GM23338 (cell line): ENCODE data around the gene BEST1. TPM values are rescaled to one million over a fixed set of nuclear protein-coding genes. Genes with fewer than 3 reads are reported as not detected.

Experiments
- ATAC-seq: fragments of 200-7000 bp; cut with Tn5 transposase; 3 replicates; pipeline ENCODE4 v1.9.1; 2020
- DNase-seq: peaks from one replicate; pipeline ENCODE4 v3.0.0-alpha.2; 2015; ENCODE audit warnings: low spot score
- H2AFZ ChIP-seq: fragments of 200-600 bp; sonication (generic); 2 replicates; pipeline ENCODE4 v1.8.0; 2016; ENCODE audit warnings: antibody characterized with exemption, mild to moderate bottlenecking, moderate library complexity
- H3F3A ChIP-seq: fragments of 200-600 bp; sonication (generic); replicated peaks from 2 replicates; pipeline ENCODE4 v1.8.0; 2017; ENCODE audit warnings: antibody characterized with exemption, mixed run types, low read depth
- H3K27ac ChIP-seq: fragments of 200-600 bp; sonication (generic); 2 replicates; pipeline ENCODE4 v1.6.1; 2016; ENCODE audit warnings: low read depth
- H3K27me3 ChIP-seq: fragments of 200-600 bp; sonication (generic); 2 replicates; pipeline ENCODE4 v1.8.0; 2016; ENCODE audit warnings: mild to moderate bottlenecking, mixed run types, moderate library complexity; ENCODE audit not compliant: insufficient read depth
- H3K36me3 ChIP-seq: fragments of 200-600 bp; sonication (generic); 2 replicates; pipeline ENCODE4 v1.8.0; 2016; ENCODE audit warnings: mild to moderate bottlenecking; ENCODE audit not compliant: insufficient read depth
- H3K4me1 ChIP-seq: fragments of 200-600 bp; sonication (generic); 2 replicates; pipeline ENCODE4 v1.8.0; 2016; ENCODE audit warnings: mild to moderate bottlenecking, moderate library complexity; ENCODE audit not compliant: insufficient read depth
- H3K4me2 ChIP-seq: fragments of 200-600 bp; sonication (generic); 2 replicates; pipeline ENCODE4 v1.7.1; 2017; ENCODE audit warnings: mixed run types
- H3K4me3 ChIP-seq: fragments of 200-600 bp; sonication (generic); 2 replicates; pipeline ENCODE4 v1.6.1; 2016; ENCODE audit warnings: mixed run types
- H3K79me2 ChIP-seq: fragments of 200-600 bp; sonication (generic); replicated peaks from 2 replicates; pipeline ENCODE4 v1.8.0; 2017; ENCODE audit warnings: mild to moderate bottlenecking; ENCODE audit not compliant: insufficient read depth
- H3K9me2 ChIP-seq: fragments of 200-600 bp; sonication (generic); 2 replicates; pipeline ENCODE4 v1.8.0; 2017; ENCODE audit not compliant: insufficient read depth
- H4K20me1 ChIP-seq: fragments of 200-600 bp; sonication (generic); replicated peaks from 2 replicates; pipeline ENCODE4 v1.8.0; 2017; ENCODE audit warnings: mild to moderate bottlenecking; ENCODE audit not compliant: insufficient read depth
- H3K27ac Mint-ChIP-seq: 2 replicates; pipeline ENCODE4 v1.8.0; 2020; ENCODE audit warnings: inconsistent platforms, mild to moderate bottlenecking, moderate library complexity, mixed read lengths
- H3K27me3 Mint-ChIP-seq: 3 replicates; pipeline ENCODE4 v1.8.0; 2022; ENCODE audit warnings: low read depth, mild to moderate bottlenecking, moderate library complexity, mixed read lengths, inconsistent platforms; ENCODE audit not compliant: insufficient read depth, poor library complexity
- H3K36me3 Mint-ChIP-seq: 3 replicates; pipeline ENCODE4 v1.8.0; 2021; ENCODE audit warnings: low read depth, mild to moderate bottlenecking, inconsistent platforms, moderate library complexity, mixed read lengths
- H3K4me1 Mint-ChIP-seq: 3 replicates; pipeline ENCODE4 v1.8.0; 2020; ENCODE audit warnings: mild to moderate bottlenecking, inconsistent platforms, mixed read lengths
- H3K4me3 Mint-ChIP-seq: 3 replicates; pipeline ENCODE4 v1.8.0; 2021; ENCODE audit warnings: moderate library complexity, mild to moderate bottlenecking, inconsistent platforms, mixed read lengths
- H3K9me3 Mint-ChIP-seq: 3 replicates; pipeline ENCODE4 v1.8.0; 2020; ENCODE audit warnings: moderate library complexity, mild to moderate bottlenecking, inconsistent platforms, mixed read lengths
- CREB1 ChIP-seq: fragments of 250-450 bp; sonication (Bioruptor Pico); IDR thresholded peaks from 2 replicates; pipeline ENCODE4 v1.5.0; 2020; ENCODE audit warnings: low read depth, mild to moderate bottlenecking, moderate library complexity
- EZH2 ChIP-seq: fragments of 200-600 bp; sonication (generic); IDR thresholded peaks from one replicate; pipeline ENCODE4 v1.8.0; 2017; ENCODE audit warnings: antibody characterized with exemption, mild to moderate bottlenecking, low read depth; ENCODE audit not compliant: unreplicated experiment
- EZH2phosphoT487 ChIP-seq: fragments of 200-600 bp; sonication (generic); IDR thresholded peaks from one replicate; pipeline ENCODE4 v1.8.1; 2018; ENCODE audit warnings: antibody characterized with exemption; ENCODE audit not compliant: unreplicated experiment
- JUNB ChIP-seq: IDR thresholded peaks from one replicate; pipeline ENCODE4 v1.6.1; 2016; ENCODE audit warnings: antibody characterized with exemption; ENCODE audit not compliant: unreplicated experiment
- NANOG ChIP-seq: IDR thresholded peaks from 2 replicates; pipeline ENCODE4 v1.6.1; 2016; ENCODE audit warnings: antibody characterized with exemption, borderline replicate concordance
- POLR2AphosphoS5 ChIP-seq: IDR thresholded peaks from 2 replicates; pipeline ENCODE4 v1.6.1; 2016; ENCODE audit warnings: antibody characterized with exemption, low read depth
- REST ChIP-seq: IDR thresholded peaks from one replicate; pipeline ENCODE4 v1.6.1; 2018; ENCODE audit warnings: antibody characterized with exemption; ENCODE audit not compliant: unreplicated experiment
- STAT1 ChIP-seq: IDR thresholded peaks from one replicate; pipeline ENCODE4 v1.6.1; 2016; ENCODE audit warnings: antibody characterized with exemption; ENCODE audit not compliant: unreplicated experiment
- ZNF114 ChIP-seq: fragments of 250-450 bp; sonication (Bioruptor Pico); IDR thresholded peaks from 2 replicates; pipeline ENCODE4 v1.5.0; 2020; ENCODE audit warnings: mild to moderate bottlenecking, moderate library complexity
- ZNF331 ChIP-seq: fragments of 250-450 bp; sonication (Bioruptor Pico); IDR thresholded peaks from 2 replicates; pipeline ENCODE4 v1.5.0; 2020; ENCODE audit warnings: low read depth, mild to moderate bottlenecking, moderate library complexity
- polyA plus RNA-seq: library from polyadenylated mRNA; unstranded; fragments of >200 nt; fragmentation: Nextera tagmentation; extraction: Ambion mirVana; gene quantifications from 2 replicates; pipeline ENCODE4 v1.2.1, GENCODE V29; 2016
- total RNA-seq: library from RNA; depleted of rRNA; stranded (reverse); fragments of >200 nt; shearing (Covaris generic); gene quantifications from 2 replicates; pipeline ENCODE4 v1.2.3, GENCODE V29; 2014
- TF ChIP-seq, protein P1 (sequence below): fragments of 250-450 bp; sonication (Bioruptor Pico); IDR thresholded peaks from 2 replicates; pipeline ENCODE4 v1.5.0; 2020; ENCODE audit warnings: mild to moderate bottlenecking, moderate library complexity
- TF ChIP-seq, protein P2 (sequence below), 2 experiments: fragments of 200-600 bp in 1 of 2; sonication (generic) in 1 of 2; conservative IDR thresholded peaks; 2 replicates each; pipeline versions ENCODE4 v1.5.1 to v1.6.1; 2016 to 2017; ENCODE audit warnings: antibody characterized with exemption in 2 of 2, low read depth in 2 of 2, mild to moderate bottlenecking in 2 of 2, moderate library complexity in 1 of 2
- TF ChIP-seq, protein P3 (sequence below): IDR thresholded peaks from 2 replicates; pipeline ENCODE4 v1.6.1; 2016; ENCODE audit warnings: antibody characterized with exemption

Gene BEST1
- total and polyA plus RNA-seq, 2 experiments from 2014 or later: 0.35 to 0.44 TPM

GRCh38 chr11:61956191-61957020, 6.3 kb downstream of the BEST1 start:
- DNase-seq (no peak), ATAC-seq (no peak; the same call in 2 of the 3 replicates)
- peaks cover 22% of the 10 kb centered on the region for H3K27me3 Mint-ChIP-seq
- Histone ChIP-seq H3K4me2 (peak overlapping the region; percentile 83; the same call in 1 of the 2 replicates), H4K20me1 (no peaks in the 10 kb centered on the region), H3K4me3 (peak overlapping the region; percentile 57; the same call in 1 of the 2 replicates), H3K27me3 (peaks cover 12% of the 10 kb centered on the region; the same call in 1 of the 2 replicates), H3K27ac (no peak overlapping the region), H2AFZ (peak overlapping the region; percentile 9; the same call in 1 of the 2 replicates), H3K36me3 (no peaks in the 10 kb centered on the region), H3K4me1 (peaks cover 7% of the 10 kb centered on the region; the same call in 1 of the 2 replicates), H3K79me2 (no peaks in the 10 kb centered on the region), H3K9me2 (no peaks in the 10 kb centered on the region), H3F3A (peaks cover 8% of the 10 kb centered on the region; the same call in 1 of the 2 replicates)
- no peaks in the 10 kb centered on the region for H3K9me3 Mint-ChIP-seq
- peak overlapping the region; percentile 64 for H3K4me3 Mint-ChIP-seq
- H3K4me1 Mint-ChIP-seq: no peaks in the 10 kb centered on the region; the same call in 2 of the 3 replicates
- H3K27ac Mint-ChIP-seq: no peak overlapping the region
- no peaks in the 10 kb centered on the region for H3K36me3 Mint-ChIP-seq
- TF ChIP-seq POLR2AphosphoS5 (no peak), REST (no peak), EZH2 (no peak), EZH2phosphoT487 (no peak), NANOG (no peak), JUNB (no peak), STAT1 (no peak), ZNF331 (CRISPR knock-in tag) (no peak), ZNF114 (CRISPR knock-in tag) (no peak), CREB1 (CRISPR knock-in tag) (no peak)
- TF ChIP-seq, protein P1, sequence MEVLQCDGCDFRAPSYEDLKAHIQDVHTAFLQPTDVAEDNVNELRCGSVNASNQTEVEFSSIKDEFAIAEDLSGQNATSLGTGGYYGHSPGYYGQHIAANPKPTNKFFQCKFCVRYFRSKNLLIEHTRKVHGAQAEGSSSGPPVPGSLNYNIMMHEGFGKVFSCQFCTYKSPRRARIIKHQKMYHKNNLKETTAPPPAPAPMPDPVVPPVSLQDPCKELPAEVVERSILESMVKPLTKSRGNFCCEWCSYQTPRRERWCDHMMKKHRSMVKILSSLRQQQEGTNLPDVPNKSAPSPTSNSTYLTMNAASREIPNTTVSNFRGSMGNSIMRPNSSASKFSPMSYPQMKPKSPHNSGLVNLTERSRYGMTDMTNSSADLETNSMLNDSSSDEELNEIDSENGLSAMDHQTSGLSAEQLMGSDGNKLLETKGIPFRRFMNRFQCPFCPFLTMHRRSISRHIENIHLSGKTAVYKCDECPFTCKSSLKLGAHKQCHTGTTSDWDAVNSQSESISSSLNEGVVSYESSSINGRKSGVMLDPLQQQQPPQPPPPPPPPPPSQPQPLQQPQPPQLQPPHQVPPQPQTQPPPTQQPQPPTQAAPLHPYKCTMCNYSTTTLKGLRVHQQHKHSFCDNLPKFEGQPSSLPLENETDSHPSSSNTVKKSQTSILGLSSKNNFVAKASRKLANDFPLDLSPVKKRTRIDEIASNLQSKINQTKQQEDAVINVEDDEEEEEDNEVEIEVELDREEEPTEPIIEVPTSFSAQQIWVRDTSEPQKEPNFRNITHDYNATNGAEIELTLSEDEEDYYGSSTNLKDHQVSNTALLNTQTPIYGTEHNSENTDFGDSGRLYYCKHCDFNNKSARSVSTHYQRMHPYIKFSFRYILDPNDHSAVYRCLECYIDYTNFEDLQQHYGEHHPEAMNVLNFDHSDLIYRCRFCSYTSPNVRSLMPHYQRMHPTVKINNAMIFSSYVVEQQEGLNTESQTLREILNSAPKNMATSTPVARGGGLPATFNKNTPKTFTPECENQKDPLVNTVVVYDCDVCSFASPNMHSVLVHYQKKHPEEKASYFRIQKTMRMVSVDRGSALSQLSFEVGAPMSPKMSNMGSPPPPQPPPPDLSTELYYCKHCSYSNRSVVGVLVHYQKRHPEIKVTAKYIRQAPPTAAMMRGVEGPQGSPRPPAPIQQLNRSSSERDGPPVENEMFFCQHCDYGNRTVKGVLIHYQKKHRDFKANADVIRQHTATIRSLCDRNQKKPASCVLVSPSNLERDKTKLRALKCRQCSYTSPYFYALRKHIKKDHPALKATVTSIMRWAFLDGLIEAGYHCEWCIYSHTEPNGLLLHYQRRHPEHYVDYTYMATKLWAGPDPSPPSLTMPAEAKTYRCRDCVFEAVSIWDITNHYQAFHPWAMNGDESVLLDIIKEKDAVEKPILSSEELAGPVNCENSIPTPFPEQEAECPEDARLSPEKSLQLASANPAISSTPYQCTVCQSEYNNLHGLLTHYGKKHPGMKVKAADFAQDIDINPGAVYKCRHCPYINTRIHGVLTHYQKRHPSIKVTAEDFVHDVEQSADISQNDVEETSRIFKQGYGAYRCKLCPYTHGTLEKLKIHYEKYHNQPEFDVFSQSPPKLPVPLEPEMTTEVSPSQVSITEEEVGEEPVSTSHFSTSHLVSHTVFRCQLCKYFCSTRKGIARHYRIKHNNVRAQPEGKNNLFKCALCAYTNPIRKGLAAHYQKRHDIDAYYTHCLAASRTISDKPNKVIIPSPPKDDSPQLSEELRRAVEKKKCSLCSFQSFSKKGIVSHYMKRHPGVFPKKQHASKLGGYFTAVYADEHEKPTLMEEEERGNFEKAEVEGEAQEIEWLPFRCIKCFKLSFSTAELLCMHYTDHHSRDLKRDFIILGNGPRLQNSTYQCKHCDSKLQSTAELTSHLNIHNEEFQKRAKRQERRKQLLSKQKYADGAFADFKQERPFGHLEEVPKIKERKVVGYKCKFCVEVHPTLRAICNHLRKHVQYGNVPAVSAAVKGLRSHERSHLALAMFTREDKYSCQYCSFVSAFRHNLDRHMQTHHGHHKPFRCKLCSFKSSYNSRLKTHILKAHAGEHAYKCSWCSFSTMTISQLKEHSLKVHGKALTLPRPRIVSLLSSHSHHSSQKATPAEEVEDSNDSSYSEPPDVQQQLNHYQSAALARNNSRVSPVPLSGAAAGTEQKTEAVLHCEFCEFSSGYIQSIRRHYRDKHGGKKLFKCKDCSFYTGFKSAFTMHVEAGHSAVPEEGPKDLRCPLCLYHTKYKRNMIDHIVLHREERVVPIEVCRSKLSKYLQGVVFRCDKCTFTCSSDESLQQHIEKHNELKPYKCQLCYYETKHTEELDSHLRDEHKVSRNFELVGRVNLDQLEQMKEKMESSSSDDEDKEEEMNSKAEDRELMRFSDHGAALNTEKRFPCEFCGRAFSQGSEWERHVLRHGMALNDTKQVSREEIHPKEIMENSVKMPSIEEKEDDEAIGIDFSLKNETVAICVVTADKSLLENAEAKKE (CRISPR knock-in tag): no peak
- TF ChIP-seq, protein P2, sequence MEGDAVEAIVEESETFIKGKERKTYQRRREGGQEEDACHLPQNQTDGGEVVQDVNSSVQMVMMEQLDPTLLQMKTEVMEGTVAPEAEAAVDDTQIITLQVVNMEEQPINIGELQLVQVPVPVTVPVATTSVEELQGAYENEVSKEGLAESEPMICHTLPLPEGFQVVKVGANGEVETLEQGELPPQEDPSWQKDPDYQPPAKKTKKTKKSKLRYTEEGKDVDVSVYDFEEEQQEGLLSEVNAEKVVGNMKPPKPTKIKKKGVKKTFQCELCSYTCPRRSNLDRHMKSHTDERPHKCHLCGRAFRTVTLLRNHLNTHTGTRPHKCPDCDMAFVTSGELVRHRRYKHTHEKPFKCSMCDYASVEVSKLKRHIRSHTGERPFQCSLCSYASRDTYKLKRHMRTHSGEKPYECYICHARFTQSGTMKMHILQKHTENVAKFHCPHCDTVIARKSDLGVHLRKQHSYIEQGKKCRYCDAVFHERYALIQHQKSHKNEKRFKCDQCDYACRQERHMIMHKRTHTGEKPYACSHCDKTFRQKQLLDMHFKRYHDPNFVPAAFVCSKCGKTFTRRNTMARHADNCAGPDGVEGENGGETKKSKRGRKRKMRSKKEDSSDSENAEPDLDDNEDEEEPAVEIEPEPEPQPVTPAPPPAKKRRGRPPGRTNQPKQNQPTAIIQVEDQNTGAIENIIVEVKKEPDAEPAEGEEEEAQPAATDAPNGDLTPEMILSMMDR (conservative IDR thresholded peaks at IDR 0.05; ENCODE audit: low read depth in 2 of 2): no peak
- TF ChIP-seq, protein P3, sequence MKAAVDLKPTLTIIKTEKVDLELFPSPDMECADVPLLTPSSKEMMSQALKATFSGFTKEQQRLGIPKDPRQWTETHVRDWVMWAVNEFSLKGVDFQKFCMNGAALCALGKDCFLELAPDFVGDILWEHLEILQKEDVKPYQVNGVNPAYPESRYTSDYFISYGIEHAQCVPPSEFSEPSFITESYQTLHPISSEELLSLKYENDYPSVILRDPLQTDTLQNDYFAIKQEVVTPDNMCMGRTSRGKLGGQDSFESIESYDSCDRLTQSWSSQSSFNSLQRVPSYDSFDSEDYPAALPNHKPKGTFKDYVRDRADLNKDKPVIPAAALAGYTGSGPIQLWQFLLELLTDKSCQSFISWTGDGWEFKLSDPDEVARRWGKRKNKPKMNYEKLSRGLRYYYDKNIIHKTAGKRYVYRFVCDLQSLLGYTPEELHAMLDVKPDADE: no peak
